ENCODE data around the gene GABRP.

GABRP gene

GRCh38 chr5:170844651-170845050 is 61.1 kb downstream of the GABRP start:
- Histone ChIP-seq H4K8ac (ENCODE audit: low read depth, low read length) (no peak overlapping the region), H3K18ac (ENCODE audit: low read length) (no peak overlapping the region)

GRCh38 chr5:170846416-170846815 is 62.9 kb downstream of the GABRP start:
- H2BK120ac ChIP-seq (ENCODE audit: low read depth, low read length), result no peak overlapping the region
- no peak overlapping the region for H2BK5ac ChIP-seq (ENCODE audit: low read length)
- H3K79me1 ChIP-seq (ENCODE audit: low read length), result no peaks in the 10 kb centered on the region
- no peak overlapping the region for H2BK15ac ChIP-seq (replicated peaks; ENCODE audit: low read depth)
- H3K9ac ChIP-seq (ENCODE audit: low read length), result no peak overlapping the region
- no peak overlapping the region for H3K4me2 ChIP-seq (ENCODE audit: low read length)
- H3K27ac ChIP-seq (ENCODE audit: low read depth, low read length), result no peak overlapping the region
- H3K4me3 ChIP-seq (ENCODE audit: low read length), result no peak overlapping the region
- no peak overlapping the region for H4K5ac ChIP-seq (ENCODE audit: low read length)
- no peak overlapping the region for H3K4ac ChIP-seq (ENCODE audit: low read depth, low read length)
- no peaks in the 10 kb centered on the region for H3K27me3 ChIP-seq (ENCODE audit: insufficient read depth, low read length, poor library complexity)
- H3K79me2 ChIP-seq (ENCODE audit: control insufficient read depth, insufficient read depth, low read length), result no peaks in the 10 kb centered on the region
- DNase-seq, result no peak
- H4K8ac ChIP-seq (ENCODE audit: low read depth, low read length), result no peak overlapping the region
- no peak overlapping the region for H3K23ac ChIP-seq (ENCODE audit: low read length)
- H3K4me1 ChIP-seq (ENCODE audit: control insufficient read depth, low read depth, low read length), result no peaks in the 10 kb centered on the region
- H2AK5ac ChIP-seq (ENCODE audit: low read length), result no peak overlapping the region
- no peak overlapping the region for H3K18ac ChIP-seq (ENCODE audit: low read length)
- no peaks in the 10 kb centered on the region for H3K36me3 ChIP-seq (ENCODE audit: control insufficient read depth, insufficient read depth, low read length)
- H3K56ac ChIP-seq (ENCODE audit: low read length), result no peak overlapping the region

More at GRCh38 chr5:170844651-170845050, 61.1 kb downstream of the GABRP start:
- Histone ChIP-seq H3K27ac (ENCODE audit: low read depth, low read length) (no peak overlapping the region), H3K23ac (ENCODE audit: low read length) (no peak overlapping the region), H3K4ac (ENCODE audit: low read depth, low read length) (no peak overlapping the region), H3K4me1 (ENCODE audit: control insufficient read depth, low read depth, low read length) (no peaks in the 10 kb centered on the region), H4K5ac (ENCODE audit: low read length) (no peak overlapping the region), H3K56ac (ENCODE audit: low read length) (no peak overlapping the region), H3K4me2 (ENCODE audit: low read length) (no peak overlapping the region), H2BK15ac (replicated peaks; ENCODE audit: low read depth) (no peak overlapping the region), H2BK120ac (ENCODE audit: low read depth, low read length) (no peak overlapping the region), H3K9ac (ENCODE audit: low read length) (no peak overlapping the region), H2AK5ac (ENCODE audit: low read length) (no peak overlapping the region), H3K27me3 (ENCODE audit: insufficient read depth, low read length, poor library complexity) (no peaks in the 10 kb centered on the region), H2BK5ac (ENCODE audit: low read length) (no peak overlapping the region), H3K79me1 (ENCODE audit: low read length) (no peaks in the 10 kb centered on the region), H3K79me2 (ENCODE audit: control insufficient read depth, insufficient read depth, low read length) (no peaks in the 10 kb centered on the region), H3K4me3 (ENCODE audit: low read length) (no peak overlapping the region), H3K36me3 (ENCODE audit: control insufficient read depth, insufficient read depth, low read length) (no peaks in the 10 kb centered on the region)
- DNase-seq, result no peak
- WGBS (ENCODE audit: extremely low coverage, insufficient coverage, low lambda C conversion rate), result no CpG with 5 or more reads among the region's 2 CpGs

GRCh38 chr5:170846846-170847245 is 63.3 kb downstream of the GABRP start:
- H4K5ac ChIP-seq (ENCODE audit: low read length), result no peak overlapping the region

GRCh38 chr5:170848033-170848432 is 64.5 kb downstream of the GABRP start:
- no peak overlapping the region for H3K4me3 ChIP-seq (ENCODE audit: low read length)
- H3K79me2 ChIP-seq (ENCODE audit: control insufficient read depth, insufficient read depth, low read length), result no peaks in the 10 kb centered on the region
- no peak overlapping the region for H2BK15ac ChIP-seq (replicated peaks; ENCODE audit: low read depth)
- no peak overlapping the region for H2BK5ac ChIP-seq (ENCODE audit: low read length)
- H3K4me1 ChIP-seq (ENCODE audit: control insufficient read depth, low read depth, low read length), result no peaks in the 10 kb centered on the region
- no peak overlapping the region for H2BK120ac ChIP-seq (ENCODE audit: low read depth, low read length)
- H3K27ac ChIP-seq (ENCODE audit: low read depth, low read length), result no peak overlapping the region
- no peak for DNase-seq
- H3K56ac ChIP-seq (ENCODE audit: low read length), result no peak overlapping the region
- H3K27me3 ChIP-seq (ENCODE audit: insufficient read depth, low read length, poor library complexity), result no peaks in the 10 kb centered on the region
- H3K23ac ChIP-seq (ENCODE audit: low read length), result no peak overlapping the region
- H3K9ac ChIP-seq (ENCODE audit: low read length), result no peak overlapping the region
- no CpG with 5 or more reads among the region's 5 CpGs for WGBS (ENCODE audit: extremely low coverage, insufficient coverage, low lambda C conversion rate)
- H2AK5ac ChIP-seq (ENCODE audit: low read length), result no peak overlapping the region
- H3K18ac ChIP-seq (ENCODE audit: low read length), result no peak overlapping the region
- H3K79me1 ChIP-seq (ENCODE audit: low read length), result no peaks in the 10 kb centered on the region
- no peak overlapping the region for H4K8ac ChIP-seq (ENCODE audit: low read depth, low read length)
- H3K36me3 ChIP-seq (ENCODE audit: control insufficient read depth, insufficient read depth, low read length), result no peaks in the 10 kb centered on the region
- no peak overlapping the region for H3K4ac ChIP-seq (ENCODE audit: low read depth, low read length)
- no peak overlapping the region for H4K5ac ChIP-seq (ENCODE audit: low read length)
- no peak overlapping the region for H3K4me2 ChIP-seq (ENCODE audit: low read length)

More at GRCh38 chr5:170846846-170847245, 63.3 kb downstream of the GABRP start:
- no peaks in the 10 kb centered on the region for H3K27me3 ChIP-seq (ENCODE audit: insufficient read depth, low read length, poor library complexity)
- no peak overlapping the region for H3K4me2 ChIP-seq (ENCODE audit: low read length)
- no peaks in the 10 kb centered on the region for H3K79me1 ChIP-seq (ENCODE audit: low read length)
- H3K36me3 ChIP-seq (ENCODE audit: control insufficient read depth, insufficient read depth, low read length), result no peaks in the 10 kb centered on the region
- no peaks in the 10 kb centered on the region for H3K4me1 ChIP-seq (ENCODE audit: control insufficient read depth, low read depth, low read length)
- no peak overlapping the region for H3K23ac ChIP-seq (ENCODE audit: low read length)
- no peak overlapping the region for H3K56ac ChIP-seq (ENCODE audit: low read length)
- H2BK5ac ChIP-seq (ENCODE audit: low read length), result no peak overlapping the region
- no peak overlapping the region for H2BK15ac ChIP-seq (replicated peaks; ENCODE audit: low read depth)
- no peak overlapping the region for H3K27ac ChIP-seq (ENCODE audit: low read depth, low read length)
- H2BK120ac ChIP-seq (ENCODE audit: low read depth, low read length), result no peak overlapping the region
- no peak overlapping the region for H3K18ac ChIP-seq (ENCODE audit: low read length)
- no peak overlapping the region for H4K8ac ChIP-seq (ENCODE audit: low read depth, low read length)
- H3K4ac ChIP-seq (ENCODE audit: low read depth, low read length), result no peak overlapping the region
- H2AK5ac ChIP-seq (ENCODE audit: low read length), result no peak overlapping the region
- no peak for DNase-seq
- H3K79me2 ChIP-seq (ENCODE audit: control insufficient read depth, insufficient read depth, low read length), result no peaks in the 10 kb centered on the region
- no peak overlapping the region for H3K4me3 ChIP-seq (ENCODE audit: low read length)
- no peak overlapping the region for H3K9ac ChIP-seq (ENCODE audit: low read length)

- Histone ChIP-seq H2BK15ac (replicated peaks; ENCODE audit: low read depth) (no peak overlapping the region), H3K27me3 (ENCODE audit: insufficient read depth, low read length, poor library complexity) (no peaks in the 10 kb centered on the region)
- peak; percentile 23 for DNase-seq
These were observed 65.8 kb downstream of the GABRP start for GRCh38 chr5:170849374-170849773.

GRCh38 chr5:170854566-170854965 is 71.0 kb downstream of the GABRP start:
- H2BK15ac ChIP-seq (replicated peaks; ENCODE audit: low read depth), result no peak overlapping the region
- H3K56ac ChIP-seq (ENCODE audit: low read length), result no peak overlapping the region
- no CpG with 5 or more reads among the region's 6 CpGs for WGBS (ENCODE audit: extremely low coverage, insufficient coverage, low lambda C conversion rate)
- no peak overlapping the region for H2BK120ac ChIP-seq (ENCODE audit: low read depth, low read length)
- no peak overlapping the region for H3K27ac ChIP-seq (ENCODE audit: low read depth, low read length)
- H2BK5ac ChIP-seq (ENCODE audit: low read length), result no peak overlapping the region
- H3K23ac ChIP-seq (ENCODE audit: low read length), result no peak overlapping the region
- H3K4ac ChIP-seq (ENCODE audit: low read depth, low read length), result no peak overlapping the region
- H3K27me3 ChIP-seq (ENCODE audit: insufficient read depth, low read length, poor library complexity), result no peaks in the 10 kb centered on the region
- no peak overlapping the region for H4K5ac ChIP-seq (ENCODE audit: low read length)
- no peak overlapping the region for H4K8ac ChIP-seq (ENCODE audit: low read depth, low read length)
- H3K79me1 ChIP-seq (ENCODE audit: low read length), result no peaks in the 10 kb centered on the region
- no peak overlapping the region for H3K9ac ChIP-seq (ENCODE audit: low read length)
- no peaks in the 10 kb centered on the region for H3K79me2 ChIP-seq (ENCODE audit: control insufficient read depth, insufficient read depth, low read length)
- H3K4me1 ChIP-seq (ENCODE audit: control insufficient read depth, low read depth, low read length), result no peaks in the 10 kb centered on the region
- H3K4me3 ChIP-seq (ENCODE audit: low read length), result no peak overlapping the region
- no peak overlapping the region for H3K4me2 ChIP-seq (ENCODE audit: low read length)
- H3K18ac ChIP-seq (ENCODE audit: low read length), result no peak overlapping the region
- H2AK5ac ChIP-seq (ENCODE audit: low read length), result no peak overlapping the region
- DNase-seq, result no peak
- H3K36me3 ChIP-seq (ENCODE audit: control insufficient read depth, insufficient read depth, low read length), result no peaks in the 10 kb centered on the region

More at GRCh38 chr5:170849374-170849773, 65.8 kb downstream of the GABRP start:
- H3K56ac ChIP-seq (ENCODE audit: low read length), result no peak overlapping the region
- no peak overlapping the region for H3K4me2 ChIP-seq (ENCODE audit: low read length)
- H2AK5ac ChIP-seq (ENCODE audit: low read length), result no peak overlapping the region
- no peak overlapping the region for H3K4me3 ChIP-seq (ENCODE audit: low read length)
- no peaks in the 10 kb centered on the region for H3K4me1 ChIP-seq (ENCODE audit: control insufficient read depth, low read depth, low read length)
- H3K27ac ChIP-seq (ENCODE audit: low read depth, low read length), result no peak overlapping the region
- H4K8ac ChIP-seq (ENCODE audit: low read depth, low read length), result no peak overlapping the region
- no peak overlapping the region for H3K4ac ChIP-seq (ENCODE audit: low read depth, low read length)
- H4K5ac ChIP-seq (ENCODE audit: low read length), result no peak overlapping the region
- no peak overlapping the region for H3K18ac ChIP-seq (ENCODE audit: low read length)
- no peak overlapping the region for H2BK5ac ChIP-seq (ENCODE audit: low read length)
- no CpG with 5 or more reads among the region's 2 CpGs for WGBS (ENCODE audit: extremely low coverage, insufficient coverage, low lambda C conversion rate)
- no peaks in the 10 kb centered on the region for H3K79me2 ChIP-seq (ENCODE audit: control insufficient read depth, insufficient read depth, low read length)
- no peaks in the 10 kb centered on the region for H3K79me1 ChIP-seq (ENCODE audit: low read length)
- no peak overlapping the region for H2BK120ac ChIP-seq (ENCODE audit: low read depth, low read length)
- no peak overlapping the region for H3K9ac ChIP-seq (ENCODE audit: low read length)
- no peaks in the 10 kb centered on the region for H3K36me3 ChIP-seq (ENCODE audit: control insufficient read depth, insufficient read depth, low read length)
- no peak overlapping the region for H3K23ac ChIP-seq (ENCODE audit: low read length)

Measured in mesendoderm (in vitro differentiated cells).